ENCODE data around the gene DUSP11.

The DUSP11 gene

GRCh38 chr2:73779467-73780236, at the start of gene DUSP11:
Gene DUSP11 (minus strand): TSS chr2:73780103. CDS start chr2:73779974, 129 bp downstream.
- Mint-ChIP-seq H3K36me3 (ENCODE audit: low read depth) (peaks cover 23% of the 10 kb centered on the region), H3K9me3 (no peaks in the 10 kb centered on the region), H3K27me3 (peaks cover 2% of the 10 kb centered on the region), H3K4me3 (peak within 1 kb of the TSS; percentile 100), H3K27ac (peak within 1 kb of the TSS; percentile 97), H3K4me1 (peaks cover 27% of the 10 kb centered on the region)
- peak; percentile 100 for ATAC-seq
- peak; percentile 98 for DNase-seq

GRCh38 chr2:73828818-73829570, 49.1 kb upstream of the DUSP11 start, which contains the start of gene STAMBP:
Gene STAMBP (plus strand): TSS chr2:73828961. CDS start chr2:73830857, 1,896 bp downstream.
- Mint-ChIP-seq H3K27me3 (no peaks in the 10 kb centered on the region), H3K9me3 (peaks cover 4% of the 10 kb centered on the region), H3K4me3 (peak within 1 kb of the TSS; percentile 91), H3K4me1 (peaks cover 49% of the 10 kb centered on the region), H3K36me3 (ENCODE audit: low read depth) (peaks cover 24% of the 10 kb centered on the region), H3K27ac (peak within 1 kb of the TSS; percentile 97)
- DNase-seq (peak; percentile 91), ATAC-seq (peak; percentile 63)

GRCh38 chr2:73828389-73828817, 48.5 kb upstream of the DUSP11 start:
- H3K27me3 Mint-ChIP-seq = no peaks in the 10 kb centered on the region
- peak overlapping the region; percentile 91 for H3K4me3 Mint-ChIP-seq
- ATAC-seq = no peak
- H3K27ac Mint-ChIP-seq = peak overlapping the region; percentile 97
- peaks cover 4% of the 10 kb centered on the region for H3K9me3 Mint-ChIP-seq
- DNase-seq = no peak
- peaks cover 20% of the 10 kb centered on the region for H3K36me3 Mint-ChIP-seq (ENCODE audit: low read depth)
- peaks cover 48% of the 10 kb centered on the region for H3K4me1 Mint-ChIP-seq

- Mint-ChIP-seq H3K9me3 (peaks cover 4% of the 10 kb centered on the region), H3K4me1 (peaks cover 47% of the 10 kb centered on the region)
Measured at GRCh38 chr2:73827660-73828388, 47.9 kb upstream of the DUSP11 start.

GRCh38 chr2:73827018-73827417, 47.1 kb upstream of the DUSP11 start:
- DNase-seq (no peak), ATAC-seq (no peak)
- no peaks in the 10 kb centered on the region for H3K27me3 Mint-ChIP-seq
- no peak overlapping the region for H3K4me3 Mint-ChIP-seq
- peaks cover 47% of the 10 kb centered on the region for H3K4me1 Mint-ChIP-seq
- H3K36me3 Mint-ChIP-seq (ENCODE audit: low read depth) = peaks cover 7% of the 10 kb centered on the region
- no peak overlapping the region for H3K27ac Mint-ChIP-seq
- no peaks in the 10 kb centered on the region for H3K9me3 Mint-ChIP-seq

More at GRCh38 chr2:73827660-73828388, 47.9 kb upstream of the DUSP11 start:
- no peak for DNase-seq
- Mint-ChIP-seq H3K4me3 (peak overlapping the region; percentile 91), H3K27me3 (no peaks in the 10 kb centered on the region), H3K27ac (no peak overlapping the region), H3K36me3 (ENCODE audit: low read depth) (peaks cover 15% of the 10 kb centered on the region)
- no peak for ATAC-seq

GRCh38 chr2:73825408-73825807, 45.5 kb upstream of the DUSP11 start:
- no peak overlapping the region for H3K27ac Mint-ChIP-seq
- no peaks in the 10 kb centered on the region for H3K27me3 Mint-ChIP-seq
- H3K4me3 Mint-ChIP-seq = no peak overlapping the region
- no peaks in the 10 kb centered on the region for H3K9me3 Mint-ChIP-seq
- no peak for DNase-seq
- peaks cover 5% of the 10 kb centered on the region for H3K36me3 Mint-ChIP-seq (ENCODE audit: low read depth)
- ATAC-seq = no peak
- H3K4me1 Mint-ChIP-seq = peaks cover 48% of the 10 kb centered on the region

- ATAC-seq = no peak
- H3K36me3 Mint-ChIP-seq (ENCODE audit: low read depth) = no peaks in the 10 kb centered on the region
Measured at GRCh38 chr2:73823916-73824523, 44.1 kb upstream of the DUSP11 start.

GRCh38 chr2:73823416-73823815, 43.5 kb upstream of the DUSP11 start:
- Mint-ChIP-seq H3K9me3 (no peaks in the 10 kb centered on the region), H3K4me1 (peaks cover 33% of the 10 kb centered on the region), H3K36me3 (ENCODE audit: low read depth) (no peaks in the 10 kb centered on the region), H3K27ac (no peak overlapping the region), H3K4me3 (no peak overlapping the region), H3K27me3 (peaks cover 2% of the 10 kb centered on the region)
- ATAC-seq = no peak
- DNase-seq = no peak

More at GRCh38 chr2:73823916-73824523, 44.1 kb upstream of the DUSP11 start:
- Mint-ChIP-seq H3K27ac (no peak overlapping the region), H3K4me3 (no peak overlapping the region), H3K27me3 (peaks cover under 1% of the 10 kb centered on the region), H3K4me1 (peaks cover 36% of the 10 kb centered on the region), H3K9me3 (no peaks in the 10 kb centered on the region)
- DNase-seq = no peak

GRCh38 chr2:73822991-73823390, 43.1 kb upstream of the DUSP11 start:
- H3K4me3 Mint-ChIP-seq = no peak overlapping the region
- no peak overlapping the region for H3K27ac Mint-ChIP-seq
- ATAC-seq = no peak
- no peaks in the 10 kb centered on the region for H3K9me3 Mint-ChIP-seq
- H3K4me1 Mint-ChIP-seq = peaks cover 33% of the 10 kb centered on the region
- H3K36me3 Mint-ChIP-seq (ENCODE audit: low read depth) = no peaks in the 10 kb centered on the region
- H3K27me3 Mint-ChIP-seq = peaks cover 2% of the 10 kb centered on the region
- no peak for DNase-seq

- H3K4me1 Mint-ChIP-seq = peaks cover 27% of the 10 kb centered on the region
- H3K27me3 Mint-ChIP-seq = peaks cover 2% of the 10 kb centered on the region
- ATAC-seq = peak; percentile 44
- H3K36me3 Mint-ChIP-seq (ENCODE audit: low read depth) = no peaks in the 10 kb centered on the region
- no peaks in the 10 kb centered on the region for H3K9me3 Mint-ChIP-seq
- H3K27ac Mint-ChIP-seq = no peak overlapping the region
- DNase-seq = no peak
- H3K4me3 Mint-ChIP-seq = no peak overlapping the region
Measured at GRCh38 chr2:73822276-73822675, 42.4 kb upstream of the DUSP11 start.

- H3K4me3 Mint-ChIP-seq = no peak overlapping the region
- ATAC-seq = no peak
- peak overlapping the region; percentile 39 for H3K27ac Mint-ChIP-seq
- H3K4me1 Mint-ChIP-seq = peaks cover 26% of the 10 kb centered on the region
- H3K36me3 Mint-ChIP-seq (ENCODE audit: low read depth) = no peaks in the 10 kb centered on the region
- DNase-seq = no peak
- H3K27me3 Mint-ChIP-seq = peaks cover 2% of the 10 kb centered on the region
- H3K9me3 Mint-ChIP-seq = no peaks in the 10 kb centered on the region
Measured at GRCh38 chr2:73821669-73822068, 41.8 kb upstream of the DUSP11 start.

- Mint-ChIP-seq H3K27me3 (peaks cover 2% of the 10 kb centered on the region), H3K27ac (peak overlapping the region; percentile 39), H3K4me3 (no peak overlapping the region), H3K9me3 (no peaks in the 10 kb centered on the region), H3K36me3 (ENCODE audit: low read depth) (no peaks in the 10 kb centered on the region), H3K4me1 (peaks cover 26% of the 10 kb centered on the region)
- ATAC-seq (peak; percentile 96), DNase-seq (peak; percentile 27)
Measured at GRCh38 chr2:73821227-73821626, 41.3 kb upstream of the DUSP11 start.

GRCh38 chr2:73818296-73818695, 38.4 kb upstream of the DUSP11 start:
- Mint-ChIP-seq H3K4me1 (peaks cover 26% of the 10 kb centered on the region), H3K27ac (no peak overlapping the region), H3K9me3 (no peaks in the 10 kb centered on the region), H3K4me3 (no peak overlapping the region), H3K27me3 (peaks cover 2% of the 10 kb centered on the region), H3K36me3 (ENCODE audit: low read depth) (no peaks in the 10 kb centered on the region)
- no peak for ATAC-seq
- DNase-seq = no peak

- Mint-ChIP-seq H3K36me3 (ENCODE audit: low read depth) (no peaks in the 10 kb centered on the region), H3K4me1 (no peaks in the 10 kb centered on the region), H3K27ac (no peak overlapping the region), H3K4me3 (no peak overlapping the region), H3K9me3 (no peaks in the 10 kb centered on the region), H3K27me3 (no peaks in the 10 kb centered on the region)
- DNase-seq (no peak), ATAC-seq (no peak)
Measured at GRCh38 chr2:73812635-73813034, 32.7 kb upstream of the DUSP11 start.
